IMR-90 (cell line): ENCODE results near the gene AGAP1. TPM values are rescaled to one million over a fixed set of nuclear protein-coding genes. Genes with fewer than 3 reads are reported as not detected.

Source experiments
- ATAC-seq: fragments of 200-7000 bp; cut with Tn5 transposase; 2 replicates; pipeline ENCODE4 v1.9.1; 2020; ENCODE audit warnings: low read depth, mild to moderate bottlenecking, moderate library complexity
- BruUV-seq: library from RNA; stranded (reverse); fragments of 400-500 nt; replicated peaks from 2 replicates; lab custom pipeline; 2021; lab: Mats Ljungman, UMichigan
- CTCF ChIA-PET: fragments of 300-600 bp; formaldehyde crosslinking; extraction: SDS; loops from one replicate; lab custom pipeline; 2021; ENCODE audit warnings: antibody characterized with exemption; lab: Yijun Ruan, JAX
- POLR2A ChIA-PET: fragments of 300-600 bp; sonication (Branson Sonifier 250); formaldehyde crosslinking; loops from one replicate; lab custom pipeline; 2022; ENCODE audit warnings: antibody characterized with exemption; ENCODE audit not compliant: unreplicated experiment; lab: Charles Lee
- DNase-seq: peaks from one replicate; pipeline ENCODE4 v3.0.0; 2013
- H2AFZ ChIP-seq: replicated peaks from 2 replicates; pipeline ENCODE3; 2013; ENCODE audit warnings: low read length, mild to moderate bottlenecking; ENCODE audit not compliant: poor library complexity
- H2AK5ac ChIP-seq: 2 replicates; pipeline ENCODE4 v1.6.1; 2013; ENCODE audit warnings: low read depth, low read length, inconsistent platforms
- H2AK9ac ChIP-seq: replicated peaks from 2 replicates; pipeline ENCODE3; 2013; ENCODE audit warnings: mild to moderate bottlenecking, low read depth, low read length, moderate library complexity; ENCODE audit not compliant: poor library complexity
- H2BK120ac ChIP-seq: 2 replicates; pipeline ENCODE4 v1.6.1; 2013; ENCODE audit warnings: low read depth, low read length, inconsistent platforms
- H2BK15ac ChIP-seq: 3 replicates; pipeline ENCODE4 v1.6.1; 2013; ENCODE audit warnings: low read depth, low read length, inconsistent platforms
- H2BK20ac ChIP-seq: 2 replicates; pipeline ENCODE4 v1.6.1; 2013; ENCODE audit warnings: low read depth, mild to moderate bottlenecking, inconsistent platforms, low read length, moderate library complexity
- H2BK5ac ChIP-seq: 2 replicates; pipeline ENCODE4 v1.6.1; 2013; ENCODE audit warnings: mild to moderate bottlenecking, low read depth, low read length, inconsistent platforms; ENCODE audit not compliant: poor library complexity, severe bottlenecking
- H3K14ac ChIP-seq: replicated peaks from 2 replicates; pipeline ENCODE4 v1.6.1; 2013; ENCODE audit warnings: low read depth, low read length, inconsistent platforms
- H3K18ac ChIP-seq: 2 replicates; pipeline ENCODE4 v1.6.1; 2013; ENCODE audit warnings: low read depth, low read length, control low read depth
- H3K23ac ChIP-seq: 2 replicates; pipeline ENCODE4 v1.6.1; 2013; ENCODE audit warnings: low read depth, low read length, inconsistent platforms
- H3K27ac ChIP-seq: 2 replicates; pipeline ENCODE4 v1.5.1; 2013; ENCODE audit warnings: mild to moderate bottlenecking, control low read depth, low read length; ENCODE audit not compliant: insufficient read depth
- H3K27me3 ChIP-seq: 2 replicates; pipeline ENCODE4 v1.6.1; 2013; ENCODE audit warnings: low read length; ENCODE audit not compliant: control insufficient read depth, insufficient read depth
- H3K36me3 ChIP-seq: 2 replicates; pipeline ENCODE4 v1.6.1; 2013; ENCODE audit warnings: low read length, mixed read lengths; ENCODE audit not compliant: control insufficient read depth, insufficient read depth
- H3K4ac ChIP-seq: 2 replicates; pipeline ENCODE4 v1.6.1; 2013; ENCODE audit warnings: low read depth, low read length, inconsistent platforms
- H3K4me1 ChIP-seq: 2 replicates; pipeline ENCODE4 v1.6.1; 2013; ENCODE audit warnings: low read length, mixed read lengths; ENCODE audit not compliant: control insufficient read depth, insufficient read depth
- H3K4me2 ChIP-seq: 2 replicates; pipeline ENCODE4 v1.6.1; 2013; ENCODE audit warnings: low read depth, mild to moderate bottlenecking, control low read depth, low read length, moderate library complexity
- H3K4me3 ChIP-seq: 2 replicates; pipeline ENCODE4 v1.5.1; 2013; ENCODE audit warnings: low read depth, mild to moderate bottlenecking, control low read depth, low read length, moderate library complexity; ENCODE audit not compliant: insufficient read depth
- H3K56ac ChIP-seq: 2 replicates; pipeline ENCODE4 v1.6.1; 2013; ENCODE audit warnings: low read length, inconsistent platforms; ENCODE audit not compliant: insufficient read depth; ENCODE audit errors: extremely low read depth
- H3K79me1 ChIP-seq, 2 experiments: 2 replicates each; pipeline ENCODE4 v1.6.1; 2013; ENCODE audit warnings: low read length in 2 of 2, inconsistent platforms in 1 of 2, low read depth in 1 of 2
- H3K9ac ChIP-seq: 2 replicates; pipeline ENCODE4 v1.6.1; 2013; ENCODE audit warnings: low read depth, low read length, control low read depth
- H3K9me1 ChIP-seq: 2 replicates; pipeline ENCODE4 v1.6.1; 2013; ENCODE audit warnings: low read length, inconsistent platforms; ENCODE audit not compliant: insufficient read depth
- H3K9me3 ChIP-seq: 2 replicates; pipeline ENCODE4 v1.6.1; 2013; ENCODE audit warnings: low read length; ENCODE audit not compliant: control insufficient read depth, insufficient read depth
- H4K20me1 ChIP-seq: 2 replicates; pipeline ENCODE4 v1.6.1; 2013; ENCODE audit warnings: low read length, inconsistent platforms; ENCODE audit not compliant: insufficient read depth
- H4K5ac ChIP-seq: 2 replicates; pipeline ENCODE4 v1.6.1; 2013; ENCODE audit warnings: mild to moderate bottlenecking, low read depth, low read length, control low read depth
- H4K8ac ChIP-seq, 2 experiments: 2 replicates each; pipeline ENCODE4 v1.6.1; 2013; ENCODE audit warnings: low read depth in 2 of 2, low read length in 2 of 2, control low read depth in 1 of 2, inconsistent platforms in 1 of 2
- H4K91ac ChIP-seq: 2 replicates; pipeline ENCODE4 v1.6.1; 2013; ENCODE audit warnings: low read depth, low read length, inconsistent platforms; ENCODE audit not compliant: insufficient read depth
- CEBPB ChIP-seq: IDR thresholded peaks from 2 replicates; pipeline ENCODE4 v1.6.1; 2012; ENCODE audit warnings: low read depth, low read length, improper control_type of control experiment
- FOS ChIP-seq: fragments of 150-350 bp; IDR thresholded peaks from 2 replicates; pipeline ENCODE4 v1.6.1; 2016; ENCODE audit warnings: low read depth, low read length
- WGBS, 2 experiments: methylation state at CpG; one replicate each; pipeline versions ENCODE4 v1.1.5 to v1.1.7; 2013; ENCODE audit warnings: missing lambda C conversion rate in 2 of 2; ENCODE audit not compliant: insufficient read length in 1 of 2; ENCODE audit errors: extremely low coverage in 2 of 2; 5-methylcytosine and 5-hydroxymethylcytosine counted together
- dilution Hi-C: fragments of 300-500 bp; cut with HindIII; formaldehyde crosslinking; loops from one replicate; pipeline ENCODE4 v1.14.3; 2018; ENCODE audit warnings: low sequenced_read_pairs; ENCODE audit not compliant: unreplicated experiment
- in situ Hi-C: fragments of 300-500 bp; cut with MboI; formaldehyde crosslinking; loops from 3 replicates; pipeline ENCODE4 v1.14.3; 2019; ENCODE audit warnings: low sequenced_read_pairs, inconsistent platforms, mixed read lengths
- intact Hi-C: fragments of 100-400 bp; cut with micrococcal nuclease; formaldehyde crosslinking; loops from 2 replicates; pipeline ENCODE4 v1.10.0; 2022
- polyA plus RNA-seq, 3 experiments: library from polyadenylated mRNA; depleted of rRNA; stranded (reverse); fragments of >200 nt; gene quantifications; 2 replicates each; pipeline ENCODE4 v1.2.3, GENCODE V29; 2012; ENCODE audit warnings: low replicate concordance in 1 of 3
- total RNA-seq: library from RNA; depleted of rRNA; stranded (reverse); fragments of >200 nt; gene quantifications from 2 replicates; pipeline ENCODE4 v1.2.3, GENCODE V29; 2012

The AGAP1 gene
- total and polyA plus RNA-seq, 2 of the 4 experiments (the other 2 are of a cell fraction), result 15.1 to 16.4 TPM

GRCh38 chr2:235968616-235969324, 474.9 kb downstream of the AGAP1 start:
- BruUV-seq, result no TSS peak
- Histone ChIP-seq H3K27me3 (no peaks in the 10 kb centered on the region), H4K91ac (no peak overlapping the region), H4K20me1 (no peaks in the 10 kb centered on the region), H3K9me3 (no peaks in the 10 kb centered on the region), H2AK9ac (no peak overlapping the region), H3K18ac (no peak overlapping the region), H4K8ac (no peak overlapping the region), H2AK5ac (no peak overlapping the region), H3K36me3 (peaks cover 12% of the 10 kb centered on the region), H3K4me3 (no peak overlapping the region), H3K27ac (no peak overlapping the region), H2AFZ (no peak overlapping the region), H3K9me1 (peaks cover 3% of the 10 kb centered on the region; the same call in 1 of the 2 replicates), H2BK120ac (no peak overlapping the region), H3K14ac (no peak overlapping the region), H3K56ac (no peak overlapping the region), H3K4me1 (no peaks in the 10 kb centered on the region), H4K5ac (no peak overlapping the region), H3K4ac (no peak overlapping the region), H3K79me1 (no peaks in the 10 kb centered on the region), H2BK20ac (no peak overlapping the region), H2BK15ac (no peak overlapping the region), H2BK5ac (no peak overlapping the region), H3K23ac (no peak overlapping the region), H3K4me2 (no peak overlapping the region), H3K9ac (no peak overlapping the region)
- WGBS, 2 experiments, result 87% methylated on average over 7 of the region's 18 CpGs; no CpG with 5 or more reads in 1 of the 2 experiments
- in situ Hi-C loops, result no loop called here
- ATAC-seq (no peak), DNase-seq (no peak)
- ChIA-PET CTCF (no interaction called here), POLR2A (no interaction called here)
- intact Hi-C loops, result no loop called here
- dilution Hi-C loops, result no loop called here
- TF ChIP-seq FOS, result no peak
- TF ChIP-seq CEBPB, result peak; percentile 82
